Activated gamma-delta T cell (primary cell): ENCODE measurements around the gene MYO15A.
A peak's percentile ranks its signal among the peaks of the same experiment; 100 is the strongest.

Source experiments
- DNase-seq: peaks from one replicate; lab custom pipeline; 2025; lab: John Stamatoyannopoulos, UW

Gene MYO15A

DNA sequence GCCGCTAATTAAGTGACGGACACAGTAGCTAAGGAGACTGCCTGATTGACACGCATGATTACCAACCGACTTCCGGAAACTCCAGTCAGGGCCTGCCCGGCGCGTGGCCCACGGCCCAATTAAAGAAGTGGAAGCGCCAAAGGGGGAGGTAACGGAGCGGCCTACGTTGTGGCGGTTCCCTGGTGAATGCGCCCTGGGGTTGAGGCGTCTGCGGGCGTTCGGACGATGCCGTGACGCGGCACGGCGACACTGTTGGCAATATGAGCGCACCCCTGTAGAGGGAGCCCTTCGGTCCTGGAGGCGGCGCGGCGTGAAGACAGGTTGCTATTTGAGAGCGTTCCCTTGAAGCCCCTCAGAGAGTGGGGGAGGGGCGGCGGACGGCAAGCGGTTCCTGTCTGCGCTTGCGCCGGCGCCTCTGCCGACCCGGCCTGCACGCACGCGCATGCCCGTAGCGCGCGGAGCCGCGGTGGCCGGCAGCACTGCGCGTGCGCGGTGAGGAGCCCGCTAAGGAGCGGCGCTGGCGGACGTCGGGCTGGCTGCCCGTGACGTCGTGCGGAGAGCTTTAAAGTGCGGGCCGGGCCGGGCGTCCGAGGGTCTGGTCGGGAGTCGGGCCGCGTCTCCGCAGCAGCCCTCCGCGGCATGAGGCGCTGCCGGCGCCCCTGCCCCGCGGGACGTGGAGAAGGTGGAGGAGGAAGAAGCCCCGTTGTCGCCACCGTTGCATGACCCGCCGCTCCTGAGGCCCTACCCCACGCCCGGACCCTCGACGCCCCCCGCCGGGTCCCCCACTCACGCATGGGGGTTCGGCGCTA lies 75.0 kb downstream of the MYO15A start, which contains the start of gene ALKBH5:
ALKBH5 (plus strand) TSS at position 495 of the 809 bp plus-strand sequence. CDS start 416 bp downstream, outside the sequence.
- DNase-seq = peak; percentile 96

DNA sequence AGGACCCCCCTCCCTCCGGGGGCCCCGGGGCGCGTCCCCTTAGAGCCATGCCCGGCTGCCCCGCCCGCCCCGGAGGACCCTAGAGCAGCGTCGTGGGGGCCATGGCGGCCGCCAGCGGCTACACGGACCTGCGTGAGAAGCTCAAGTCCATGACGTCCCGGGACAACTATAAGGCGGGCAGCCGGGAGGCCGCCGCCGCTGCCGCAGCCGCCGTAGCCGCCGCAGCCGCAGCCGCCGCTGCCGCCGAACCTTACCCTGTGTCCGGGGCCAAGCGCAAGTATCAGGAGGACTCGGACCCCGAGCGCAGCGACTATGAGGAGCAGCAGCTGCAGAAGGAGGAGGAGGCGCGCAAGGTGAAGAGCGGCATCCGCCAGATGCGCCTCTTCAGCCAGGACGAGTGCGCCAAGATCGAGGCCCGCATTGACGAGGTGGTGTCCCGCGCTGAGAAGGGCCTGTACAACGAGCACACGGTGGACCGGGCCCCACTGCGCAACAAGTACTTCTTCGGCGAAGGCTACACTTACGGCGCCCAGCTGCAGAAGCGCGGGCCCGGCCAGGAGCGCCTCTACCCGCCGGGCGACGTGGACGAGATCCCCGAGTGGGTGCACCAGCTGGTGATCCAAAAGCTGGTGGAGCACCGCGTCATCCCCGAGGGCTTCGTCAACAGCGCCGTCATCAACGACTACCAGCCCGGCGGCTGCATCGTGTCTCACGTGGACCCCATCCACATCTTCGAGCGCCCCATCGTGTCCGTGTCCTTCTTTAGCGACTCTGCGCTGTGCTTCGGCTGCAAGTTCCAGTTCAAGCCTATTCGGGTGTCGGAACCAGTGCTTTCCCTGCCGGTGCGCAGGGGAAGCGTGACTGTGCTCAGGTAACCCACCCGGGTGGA lies 75.8 kb downstream of the MYO15A start:
- DNase-seq = peak; percentile 59

DNA sequence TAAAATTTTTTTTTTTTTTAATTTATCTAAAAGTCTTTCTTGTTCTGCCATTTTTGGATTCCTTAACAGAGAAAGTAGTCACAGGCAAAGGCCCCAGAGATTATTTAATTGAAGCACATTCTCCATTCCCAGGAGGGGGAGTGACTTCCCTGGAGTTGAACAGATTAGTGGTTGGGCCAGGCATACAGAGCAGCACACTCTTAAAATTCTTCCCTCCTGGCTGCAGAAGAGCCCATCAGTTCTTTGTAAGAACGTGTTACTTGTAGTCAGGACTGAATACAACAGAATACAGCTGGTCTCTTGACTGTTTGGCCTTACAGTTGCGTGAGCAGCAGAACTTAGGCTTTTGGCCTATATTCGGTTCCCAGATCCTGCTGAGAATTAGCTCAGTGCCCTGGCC lies 76.8 kb downstream of the MYO15A start:
- DNase-seq = no peak

DNA sequence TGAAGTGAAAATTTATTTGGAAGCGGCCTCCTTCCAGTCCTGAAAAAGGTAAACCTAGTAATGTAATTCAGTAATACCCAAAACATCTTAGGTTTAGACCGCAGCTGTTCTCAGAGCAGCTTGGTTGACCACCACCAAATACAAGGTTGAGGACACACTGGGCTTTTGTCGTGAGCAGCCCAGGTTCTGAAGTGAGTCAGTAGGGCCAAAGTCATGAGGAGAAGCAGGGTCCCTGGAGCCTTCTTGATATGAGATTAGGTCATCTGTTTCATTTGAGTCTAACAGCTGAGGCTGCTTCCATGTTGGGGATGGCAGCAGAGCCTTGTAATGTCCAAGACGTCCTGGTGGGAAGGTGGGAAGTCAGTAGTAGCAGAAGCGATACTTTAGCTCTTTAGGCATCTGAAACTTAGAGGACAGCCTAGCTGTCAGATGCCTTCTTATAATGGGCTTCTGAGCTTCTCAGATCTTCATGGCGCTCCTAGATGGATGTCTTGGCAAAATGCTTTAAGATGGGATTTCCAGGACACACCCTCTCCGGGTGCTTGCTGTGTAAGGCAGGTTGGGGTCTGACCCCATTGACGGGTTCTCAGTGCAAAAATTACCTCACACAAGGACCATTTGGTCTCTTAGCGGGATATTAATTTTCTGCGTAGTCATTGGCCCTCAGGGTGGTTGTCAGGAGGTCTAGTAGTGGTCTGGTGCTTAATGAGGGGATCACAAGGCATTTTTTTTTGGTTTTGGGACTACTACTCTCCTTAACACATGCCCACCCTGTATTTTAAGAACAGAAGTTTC lies 77.5 kb downstream of the MYO15A start:
- no peak for DNase-seq

DNA sequence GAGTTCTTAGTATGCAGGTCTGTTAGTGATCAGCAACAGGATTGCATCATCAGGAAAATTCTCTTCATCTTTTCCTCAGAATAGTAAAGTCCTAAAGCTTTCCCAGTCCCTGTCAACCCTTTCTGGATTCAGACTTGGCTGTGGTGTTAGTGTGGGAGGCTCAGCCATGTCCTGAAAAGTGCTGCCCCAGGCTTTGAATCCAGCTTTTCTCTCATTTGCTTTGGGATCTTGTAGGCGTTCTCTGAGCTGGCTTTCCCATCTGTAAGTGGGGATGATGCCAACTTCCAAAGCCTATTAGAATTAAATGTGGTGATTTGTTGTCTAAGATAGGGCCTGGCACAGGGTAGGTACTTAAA lies 78.0 kb downstream of the MYO15A start:
- DNase-seq = no peak

DNA sequence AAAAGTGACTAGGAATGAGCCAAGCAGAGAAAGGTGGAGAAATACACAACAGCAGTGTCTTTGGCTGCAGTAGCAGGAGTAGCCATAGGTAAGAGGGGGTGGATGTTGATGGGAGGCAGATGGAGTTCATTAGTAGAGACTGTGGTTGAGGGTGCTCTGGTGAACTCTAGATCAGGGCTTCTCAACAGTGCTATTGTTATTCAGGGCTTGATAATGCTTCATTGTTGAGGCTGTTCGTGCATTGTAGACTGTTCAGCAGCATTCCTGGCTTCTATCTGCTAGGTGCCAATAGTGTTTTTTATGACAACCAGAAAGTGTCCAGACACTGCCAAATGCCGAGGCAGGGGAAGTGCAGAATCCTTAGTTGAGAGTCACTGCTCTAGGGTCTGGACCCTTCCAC lies 78.7 kb downstream of the MYO15A start:
- no peak for DNase-seq

DNA sequence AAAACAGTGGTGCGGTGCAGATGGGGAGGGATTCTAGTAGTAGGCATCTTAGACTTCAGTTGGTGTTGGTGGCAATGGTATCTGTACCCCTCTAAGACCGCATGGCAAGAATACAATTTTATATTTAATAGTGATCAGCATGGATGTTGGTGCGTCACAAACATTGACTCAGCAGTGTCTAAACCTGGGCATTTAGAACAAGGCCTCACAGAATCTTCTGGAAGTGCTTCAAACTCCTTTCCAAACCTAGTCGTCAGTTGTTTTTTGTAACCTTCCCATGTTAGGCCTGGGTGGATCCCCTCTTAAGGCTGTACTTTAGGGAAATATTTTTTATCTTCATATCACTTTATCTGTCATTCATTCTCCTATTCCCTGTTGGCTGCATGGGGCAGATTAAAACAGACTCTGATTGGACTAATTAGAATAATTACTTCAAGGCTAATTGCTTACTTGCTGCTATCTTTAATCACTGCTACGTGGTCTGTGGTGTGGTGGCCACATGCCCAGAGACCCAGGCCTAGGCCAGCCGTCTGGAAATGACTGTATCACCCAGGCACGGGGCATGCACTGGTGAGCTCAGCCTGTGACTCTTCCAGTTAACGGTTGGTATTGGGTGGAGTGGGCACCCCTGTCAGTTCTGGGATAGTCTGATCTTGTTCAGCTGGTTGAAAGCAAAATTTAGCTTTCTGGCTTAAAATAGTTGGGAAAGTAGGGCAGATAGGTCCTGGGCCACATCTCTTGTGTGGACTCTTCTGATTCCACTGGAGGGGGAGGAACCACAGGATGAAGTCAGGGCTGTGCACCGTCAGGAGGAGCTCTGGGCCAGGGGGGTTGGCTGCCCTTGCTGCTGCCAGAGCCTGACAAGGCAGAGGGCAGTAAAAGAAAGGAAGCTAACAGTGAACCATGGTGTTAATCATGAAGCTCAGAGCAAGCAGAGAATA lies 79.5 kb downstream of the MYO15A start:
- no peak for DNase-seq

DNA sequence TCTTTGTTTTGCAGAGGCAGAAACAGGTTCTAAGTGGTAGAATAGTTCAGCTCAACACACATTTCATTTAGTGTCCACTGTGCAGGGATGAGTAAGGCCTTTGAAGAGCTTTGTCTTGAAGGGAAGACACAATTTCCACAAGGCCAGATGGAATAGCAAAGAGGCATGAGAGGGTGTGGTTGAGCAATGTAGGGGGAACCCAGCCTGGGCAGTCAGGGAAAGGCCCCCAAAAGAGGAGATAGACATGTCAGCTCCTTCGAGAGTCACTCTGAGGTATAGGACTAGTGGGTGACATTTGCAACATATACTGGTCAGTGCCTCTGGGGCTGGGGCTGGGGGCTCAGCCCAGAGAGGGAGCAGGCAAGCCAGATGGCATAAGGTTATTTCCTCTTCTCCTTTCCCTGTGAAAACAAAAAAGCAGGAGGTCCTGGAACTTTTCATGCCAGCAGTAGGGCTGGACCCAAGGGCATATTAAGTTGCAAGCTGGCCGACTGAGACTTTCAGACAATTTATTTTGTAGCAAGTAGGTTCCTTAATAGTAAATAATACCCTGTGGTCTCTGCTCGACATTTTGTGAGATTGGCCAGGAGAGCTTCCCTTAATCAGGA lies 82.2 kb downstream of the MYO15A start:
- DNase-seq = no peak

DNA sequence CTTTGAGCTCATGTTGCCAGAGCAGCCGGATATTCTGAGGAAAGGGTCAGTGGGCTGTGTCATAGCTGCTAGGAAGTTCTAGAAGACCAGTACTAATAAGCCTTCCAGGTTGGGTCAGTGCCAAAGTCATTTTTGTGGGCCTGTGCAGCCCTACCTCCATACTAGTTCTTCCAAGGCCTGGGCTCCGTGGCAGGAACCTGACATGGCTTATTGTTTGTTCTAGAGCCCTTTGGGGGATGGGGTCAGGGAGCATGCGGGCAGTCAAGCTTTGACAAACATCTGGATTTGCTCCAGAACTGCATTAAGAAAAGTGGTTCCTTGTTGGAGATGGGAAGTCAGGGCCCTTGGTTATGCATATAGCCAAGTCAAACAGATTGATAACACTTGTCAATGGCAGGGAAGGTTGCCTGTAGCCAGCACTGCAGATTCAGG lies 82.7 kb downstream of the MYO15A start:
- no peak for DNase-seq

DNA sequence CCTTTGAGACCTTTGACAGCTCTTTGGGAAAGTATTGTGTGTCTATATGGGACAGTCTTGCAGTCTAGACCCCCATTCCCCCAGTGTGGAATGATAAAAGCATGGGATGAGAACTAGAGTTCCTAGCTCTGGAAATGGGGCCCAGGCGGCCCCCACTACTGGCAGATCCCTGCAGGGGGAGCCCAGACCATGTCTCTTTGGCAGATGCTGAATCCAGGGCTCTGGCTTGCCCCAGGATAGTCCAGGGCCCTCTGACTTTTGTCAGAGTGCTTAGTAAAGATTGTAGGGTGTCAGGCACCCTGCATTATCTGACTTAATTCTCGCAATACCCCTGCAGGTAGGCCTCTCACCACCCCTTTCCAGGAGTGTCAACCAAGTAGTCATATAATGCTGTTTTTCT lies 83.4 kb downstream of the MYO15A start:
- DNase-seq = no peak

DNA sequence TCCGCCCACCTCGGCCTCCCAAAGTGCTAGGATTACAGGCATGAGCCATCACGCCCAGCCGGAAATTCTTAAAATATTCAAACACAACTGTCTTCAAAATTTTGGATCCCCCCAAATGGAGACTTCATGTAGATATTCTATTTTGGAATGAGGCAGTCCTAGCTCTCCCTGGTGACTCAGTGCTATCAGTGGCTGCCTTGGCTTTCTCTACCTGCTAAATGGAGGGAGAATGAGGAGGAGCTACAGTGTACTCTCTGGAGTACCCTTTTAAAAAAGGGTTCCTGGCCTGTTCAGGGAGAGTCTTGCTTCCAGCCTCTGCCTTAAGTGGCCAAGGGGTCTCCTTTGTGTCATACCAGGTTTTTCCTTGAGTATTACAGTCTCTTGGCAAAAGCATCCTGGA lies 85.8 kb downstream of the MYO15A start:
- no peak for DNase-seq

DNA sequence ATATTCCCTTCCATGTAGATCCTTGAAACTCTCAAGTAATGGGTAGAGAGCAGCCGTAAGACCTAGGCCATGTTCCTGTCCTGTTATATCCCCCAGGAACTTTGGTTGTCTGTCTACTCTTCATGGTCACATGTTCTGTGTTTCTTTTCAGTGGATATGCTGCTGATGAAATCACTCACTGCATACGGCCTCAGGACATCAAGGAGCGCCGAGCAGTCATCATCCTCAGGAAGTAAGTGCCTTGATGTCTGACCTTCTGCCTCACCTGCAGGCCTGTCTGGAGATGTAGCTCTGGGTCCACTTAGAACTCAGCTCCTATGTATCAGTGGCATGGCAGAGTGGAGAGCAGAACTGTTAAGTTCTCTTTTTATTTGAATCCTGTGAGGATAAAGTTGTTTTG lies 86.2 kb downstream of the MYO15A start:
- no peak for DNase-seq

DNA sequence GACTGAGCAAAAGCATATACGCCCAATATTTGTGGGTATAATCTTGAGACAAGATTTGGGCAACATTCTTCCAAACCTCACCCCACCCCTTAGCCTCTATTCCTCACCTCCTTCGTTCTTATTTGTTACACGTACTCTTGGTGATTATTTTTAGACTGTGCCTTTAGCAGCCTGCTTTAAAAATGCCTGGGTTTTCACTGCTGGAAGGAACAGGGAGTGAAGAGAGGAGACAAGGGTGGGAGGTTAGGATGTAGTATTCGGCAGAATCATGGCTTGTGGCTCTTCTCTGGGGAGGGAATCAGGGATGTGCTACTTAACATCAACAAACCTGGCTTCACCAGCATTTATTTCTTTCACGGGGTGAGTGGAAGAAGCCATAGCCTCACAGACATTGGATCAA lies 86.7 kb downstream of the MYO15A start:
- DNase-seq = no peak

DNA sequence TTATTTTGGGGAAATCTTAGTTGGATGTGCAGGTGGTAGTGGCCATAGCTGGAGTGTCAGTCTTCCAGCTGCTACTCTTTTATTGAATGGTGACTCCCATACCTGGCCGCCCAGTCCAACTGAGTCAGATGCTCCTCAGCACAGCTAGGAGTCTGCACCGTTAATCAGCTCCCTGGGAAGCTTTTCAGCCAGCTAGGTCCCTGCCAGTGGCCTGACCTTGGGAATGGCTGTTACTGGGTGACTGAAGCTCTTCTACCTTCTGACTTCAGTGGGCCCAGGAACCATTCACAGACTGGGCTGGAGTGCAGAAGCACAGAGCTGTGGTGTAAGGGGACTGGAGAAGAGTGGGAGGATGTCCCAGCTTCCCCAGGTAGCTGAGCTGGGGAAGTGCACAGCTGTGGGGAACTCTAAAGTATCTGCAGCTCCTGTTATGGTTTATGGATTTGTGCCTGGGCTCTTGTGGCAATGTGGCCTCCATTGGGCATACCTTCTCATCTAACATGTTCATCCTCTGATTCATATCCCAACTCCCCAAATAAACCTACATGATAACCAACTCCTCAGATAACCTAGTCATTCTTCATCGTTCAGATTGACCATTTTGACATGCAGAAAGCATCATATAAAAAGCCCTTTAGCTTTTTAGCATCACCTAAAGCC lies 89.1 kb downstream of the MYO15A start:
- DNase-seq = no peak

DNA sequence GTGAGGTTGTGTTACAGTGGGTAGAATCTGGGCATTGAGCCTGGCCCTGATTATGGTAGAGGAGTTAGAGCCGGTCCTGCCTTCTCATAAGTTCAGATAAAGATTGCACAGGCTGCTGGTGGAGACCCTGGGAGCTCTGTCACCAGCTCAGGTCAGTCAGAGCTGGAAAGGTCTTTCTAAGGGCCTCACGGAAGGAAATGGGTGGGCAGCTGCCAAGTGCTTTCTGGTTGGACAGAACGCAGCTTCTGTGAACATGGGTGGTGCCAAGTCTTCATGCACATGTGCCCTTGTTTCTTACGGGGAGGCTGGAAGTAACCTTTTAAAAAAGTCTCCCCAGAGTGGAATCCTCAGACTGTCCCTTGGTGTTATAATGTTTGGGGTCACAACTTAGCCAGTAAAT lies 90.0 kb downstream of the MYO15A start:
- DNase-seq = no peak

DNA sequence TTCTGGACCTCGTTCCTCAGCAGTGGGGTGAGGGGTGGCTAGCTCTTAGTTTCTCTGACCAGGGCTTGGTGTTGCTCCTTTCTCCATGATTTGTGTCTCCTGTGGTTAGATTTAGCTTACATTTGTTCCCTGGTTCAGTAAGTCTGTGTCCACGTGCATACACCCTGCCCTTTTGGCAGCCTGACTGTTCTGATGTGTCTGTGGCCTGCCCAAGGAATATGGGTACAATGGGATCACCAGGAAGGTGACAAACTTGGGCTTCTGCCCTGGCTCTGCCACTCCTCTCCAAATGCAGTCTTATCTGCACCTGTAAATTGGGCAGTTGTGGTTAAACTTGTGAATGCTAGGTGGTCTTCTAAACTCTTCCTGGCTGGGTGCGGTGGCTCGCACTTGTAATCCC lies 92.6 kb downstream of the MYO15A start:
- no peak for DNase-seq

DNA sequence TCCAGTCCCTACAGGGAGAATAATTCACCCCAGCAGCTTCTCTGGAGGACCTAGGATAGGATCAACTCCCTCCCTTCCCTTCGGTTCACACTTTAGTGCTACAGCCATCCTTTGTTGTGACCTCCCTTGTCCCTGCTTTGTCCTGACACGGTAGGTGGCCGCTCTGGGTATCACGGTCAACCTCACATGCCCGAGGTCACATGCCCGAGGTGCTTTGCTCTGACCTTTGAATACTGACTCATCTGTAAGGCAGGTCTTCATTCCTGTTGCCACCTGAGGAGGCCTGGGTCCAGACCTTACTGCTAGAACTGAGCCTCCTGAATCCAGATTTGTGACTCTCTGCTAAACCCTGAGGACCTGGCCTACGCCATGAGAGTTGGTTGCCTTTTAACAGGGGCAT lies 94.8 kb downstream of the MYO15A start:
- DNase-seq = no peak

DNA sequence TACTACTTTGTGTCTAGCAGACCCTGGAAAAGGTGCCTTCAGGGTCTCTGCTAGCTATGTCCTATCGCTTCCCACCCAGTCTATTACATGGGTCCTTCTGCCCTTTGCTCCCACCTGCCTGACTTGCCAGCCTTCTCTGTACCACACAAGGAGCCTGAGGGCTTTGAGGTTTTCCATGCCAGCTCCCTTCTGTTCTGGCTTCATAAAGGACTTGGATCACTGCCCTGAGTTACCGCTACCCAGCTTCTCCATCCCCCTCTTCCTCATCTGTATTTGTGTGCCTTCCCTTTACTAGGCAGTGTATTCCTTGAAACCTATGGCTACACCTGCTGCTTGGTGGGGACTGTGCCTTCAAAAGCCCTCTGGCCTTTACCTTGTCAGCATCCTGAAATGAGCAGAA lies 97.3 kb downstream of the MYO15A start:
- no peak for DNase-seq

DNA sequence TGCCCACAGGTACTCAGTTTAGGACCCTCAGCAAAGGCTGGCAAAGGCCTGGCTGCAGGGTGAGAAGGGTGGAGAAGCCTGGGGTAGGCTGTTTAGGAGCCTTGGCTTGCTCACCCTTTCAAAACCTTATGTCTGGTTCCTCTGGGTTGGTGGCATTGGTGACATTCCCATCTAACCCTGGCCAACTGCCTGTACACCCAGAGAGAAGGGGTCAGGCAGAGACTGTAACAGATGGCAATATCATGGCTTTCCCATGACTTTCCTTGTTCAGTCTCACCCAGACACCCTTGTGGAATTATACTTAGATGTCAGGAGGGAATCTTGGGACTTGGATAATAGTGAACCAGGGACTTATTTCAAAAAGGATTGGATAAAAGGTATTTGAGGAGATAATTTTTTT lies 98.4 kb downstream of the MYO15A start:
- DNase-seq = no peak

DNA sequence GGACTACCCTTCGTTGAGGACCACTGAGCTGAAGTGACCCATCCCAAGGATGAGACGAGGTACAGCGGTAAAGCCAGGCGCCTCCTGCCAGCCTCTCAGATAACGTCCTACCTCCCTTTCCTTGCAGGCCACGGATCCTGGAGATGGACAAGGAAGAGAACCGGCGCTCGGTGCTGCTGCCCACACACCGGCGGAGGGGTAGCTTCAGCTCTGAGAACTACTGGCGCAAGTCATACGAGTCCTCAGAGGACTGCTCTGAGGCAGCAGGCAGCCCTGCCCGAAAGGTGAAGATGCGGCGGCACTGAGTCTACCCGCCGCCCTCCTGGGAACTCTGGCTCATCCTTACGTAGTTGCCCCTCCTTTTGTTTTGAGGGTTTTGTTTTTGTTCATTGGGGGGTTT lies 99.5 kb downstream of the MYO15A start:
- no peak for DNase-seq
